Stimulated activated CD8-positive, alpha-beta memory T cell treated with anti-CD3 and anti-CD28 coated beads, Interleukin-7, amount 100 ng/mL, for 1 hour (primary cell): ENCODE data around the gene NDUFC1.
"Not testable (repeated sequence)": the region's sequence is repeated elsewhere in the genome, so short reads cannot be mapped to it uniquely, and the experiment has no call there.

Experiments
- DNase-seq, 2 donors: peaks; one replicate each; pipeline ENCODE4 v3.0.0-alpha.2; 2020; ENCODE audit warnings: low read depth in 2 of 2

Gene NDUFC1

DNA sequence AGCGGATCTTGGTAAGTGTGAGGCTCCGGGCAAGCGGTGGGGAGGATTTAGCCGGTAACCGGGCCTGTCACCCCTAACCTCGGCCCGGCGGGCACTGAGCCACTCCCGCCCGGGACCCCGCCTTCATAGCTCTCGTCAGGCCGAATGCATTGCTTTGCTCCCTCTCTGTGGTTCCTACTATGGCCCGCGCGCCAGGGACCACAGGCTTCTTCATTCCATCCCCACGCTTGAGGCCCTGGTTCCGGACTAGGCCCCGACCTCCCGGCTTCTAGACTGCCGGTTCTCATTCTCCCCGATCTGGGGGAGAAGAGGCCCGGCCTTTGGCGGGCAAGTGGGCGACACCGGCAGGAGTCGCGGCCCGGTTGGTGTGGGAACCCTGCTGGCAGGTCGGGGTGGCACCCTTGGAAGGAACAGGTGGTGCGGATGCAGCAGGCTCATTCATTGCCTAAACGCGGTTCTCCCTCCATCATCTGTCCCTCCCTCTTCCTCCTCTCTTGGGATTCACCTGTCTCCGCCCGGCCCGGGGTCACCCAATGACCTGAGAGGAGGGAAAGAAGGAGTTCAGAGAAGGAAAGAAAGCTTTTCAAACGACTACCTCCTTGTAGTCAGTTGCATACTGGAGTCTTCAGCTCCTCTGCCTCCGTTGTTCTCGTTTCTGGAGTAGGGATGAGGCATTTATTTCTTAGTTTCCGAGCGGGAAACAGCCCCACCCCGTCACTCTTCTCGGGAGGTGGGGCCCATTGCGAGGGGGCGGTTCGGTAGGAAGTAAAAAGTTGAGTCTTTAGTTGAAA is at the start of gene NDUFC1:
TSS of gene NDUFC1 (minus strand) at position 657 of the 791 bp plus-strand sequence. CDS start 6,679 bp downstream, outside the sequence.
- peak; percentile 22 to 33 for DNase-seq

DNA sequence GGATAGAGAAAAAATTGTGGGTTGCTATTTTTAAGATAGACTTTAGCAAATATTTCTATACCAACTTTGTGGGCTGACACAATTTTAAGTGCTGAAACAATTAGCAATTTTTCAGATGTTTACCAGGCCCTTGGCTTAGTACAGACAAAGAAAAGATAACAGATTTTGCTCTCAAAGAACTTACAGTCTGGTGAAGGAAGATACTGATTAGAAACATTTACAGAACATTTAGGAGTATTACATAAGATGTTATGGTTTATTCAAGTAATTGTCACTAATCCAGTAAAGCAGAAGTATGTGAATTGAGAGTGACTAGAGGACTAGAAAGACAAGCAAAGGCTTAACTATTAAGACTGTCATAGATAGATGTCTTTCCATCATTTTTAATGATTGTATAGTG is 35.3 kb upstream of the NDUFC1 start:
- DNase-seq: no peak

DNA sequence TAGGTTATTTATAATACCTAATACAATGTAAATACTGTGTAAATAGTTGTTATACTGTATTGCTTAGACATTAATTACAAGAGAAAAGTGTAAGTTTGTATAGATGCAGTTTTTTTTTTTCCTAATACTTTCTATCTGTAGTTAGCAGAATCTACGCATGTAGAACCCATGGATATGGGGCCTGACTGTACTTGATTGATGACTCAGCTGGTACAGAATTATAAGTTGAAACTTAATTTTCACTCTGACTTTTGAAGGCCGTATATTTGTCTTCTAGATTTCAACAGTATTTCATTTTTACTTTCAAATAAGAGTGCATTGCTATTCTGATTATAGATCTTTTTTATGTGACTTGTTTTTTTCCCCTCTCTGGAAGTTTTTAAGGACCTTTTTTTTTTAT is 30.8 kb upstream of the NDUFC1 start:
- DNase-seq: no peak

DNA sequence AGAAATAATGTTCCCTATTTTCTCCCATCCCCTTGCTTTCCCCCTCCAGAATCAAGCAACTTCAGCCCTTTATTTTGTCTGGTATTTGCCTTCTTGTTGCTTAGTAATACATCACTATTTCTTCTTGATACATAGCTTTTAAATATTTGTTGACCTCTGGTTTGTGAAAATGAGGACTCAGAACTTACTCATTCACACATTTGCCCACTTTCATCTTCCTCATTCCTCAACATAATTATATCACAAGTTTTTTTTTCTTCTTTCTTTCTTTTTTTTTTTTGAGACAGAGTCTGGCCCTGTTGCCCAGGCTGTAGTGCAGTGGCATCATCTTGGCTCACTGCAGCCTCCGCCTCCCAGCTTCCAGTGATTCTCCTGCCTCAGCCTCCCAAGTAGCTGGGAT is 28.9 kb upstream of the NDUFC1 start:
- no peak for DNase-seq

DNA sequence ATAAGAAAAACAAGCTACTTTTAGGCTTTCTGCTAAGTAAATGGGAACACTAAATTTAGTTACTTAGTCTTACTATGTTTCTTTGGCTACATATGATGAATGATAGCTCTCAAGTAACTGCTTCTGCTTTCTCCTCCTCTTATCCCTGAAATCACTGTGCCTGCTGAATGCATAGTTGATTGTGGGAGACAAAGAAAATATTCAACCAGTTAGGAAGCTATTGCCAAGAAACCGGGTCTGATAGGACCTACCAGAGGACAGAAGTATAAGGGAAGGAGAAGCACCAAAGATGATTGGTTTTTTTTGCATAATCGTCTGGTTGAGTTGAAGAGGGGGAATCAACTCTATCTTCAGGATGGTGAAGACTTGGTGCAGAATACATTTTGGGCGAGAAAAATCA is 28.0 kb upstream of the NDUFC1 start:
- no peak for DNase-seq

DNA sequence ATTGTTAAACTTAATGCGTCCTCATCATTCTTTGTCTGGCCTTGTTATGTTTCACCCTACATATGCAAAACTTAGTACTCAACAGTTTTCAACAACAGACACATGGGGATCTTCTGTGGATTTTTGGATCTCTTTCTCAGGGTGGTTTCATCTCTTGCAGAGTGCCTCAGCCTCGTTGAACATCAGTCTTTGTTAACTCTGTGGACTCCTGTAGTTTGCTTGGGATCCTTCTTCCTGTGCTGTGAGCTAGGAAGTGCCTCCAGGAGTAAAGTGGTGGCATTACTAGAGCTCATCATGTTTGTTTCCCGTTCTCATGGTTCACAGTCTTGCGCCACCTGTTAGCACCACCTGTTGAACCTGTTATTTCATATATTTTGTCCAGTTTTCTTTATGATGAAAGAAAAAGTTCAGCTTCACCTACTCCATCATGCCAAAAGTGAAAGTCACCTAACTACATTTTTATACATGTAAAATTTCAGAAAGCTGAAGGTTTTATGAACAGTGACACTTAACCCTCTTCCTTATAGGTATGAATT is 27.5 kb upstream of the NDUFC1 start:
- no peak for DNase-seq

DNA sequence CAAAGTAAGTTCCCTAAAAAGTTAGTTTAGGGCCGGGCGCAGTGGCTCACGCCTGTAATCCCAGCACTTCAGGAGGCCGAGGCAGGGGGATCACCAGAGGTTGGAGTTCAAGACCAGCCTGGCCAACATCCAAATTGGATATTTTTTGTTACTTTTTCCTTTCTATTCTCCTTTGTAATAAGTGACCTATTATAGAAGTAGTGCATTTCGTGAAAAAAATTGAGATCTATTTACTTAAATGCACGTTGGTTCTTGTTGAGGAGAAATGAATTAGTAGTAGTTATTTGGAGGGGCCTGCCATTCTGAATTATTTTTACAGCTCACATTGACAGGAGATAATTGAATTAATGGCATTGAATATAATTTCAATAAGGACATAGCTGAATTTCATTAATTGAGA is 22.3 kb upstream of the NDUFC1 start:
- DNase-seq: no peak

DNA sequence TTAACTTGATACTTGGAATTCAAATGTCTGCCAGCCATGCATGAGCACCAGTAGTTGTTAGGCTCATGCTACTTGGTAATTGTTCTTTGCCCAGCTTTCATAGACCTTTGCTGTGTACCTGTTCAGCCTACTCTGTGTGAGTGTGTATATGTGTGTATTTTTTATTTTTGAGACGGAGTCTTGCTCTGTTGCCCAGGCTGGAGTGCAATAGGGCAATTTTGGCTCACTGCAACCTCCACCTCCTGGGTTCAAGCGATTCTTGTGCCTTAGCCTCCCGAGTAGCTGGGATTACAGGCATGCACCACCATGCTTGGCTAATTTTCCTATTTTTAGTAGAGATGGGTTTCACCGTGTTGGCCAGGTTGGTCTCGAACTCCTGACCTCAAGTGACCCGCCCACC is 20.3 kb upstream of the NDUFC1 start:
- DNase-seq: not testable (repeated sequence)

DNA sequence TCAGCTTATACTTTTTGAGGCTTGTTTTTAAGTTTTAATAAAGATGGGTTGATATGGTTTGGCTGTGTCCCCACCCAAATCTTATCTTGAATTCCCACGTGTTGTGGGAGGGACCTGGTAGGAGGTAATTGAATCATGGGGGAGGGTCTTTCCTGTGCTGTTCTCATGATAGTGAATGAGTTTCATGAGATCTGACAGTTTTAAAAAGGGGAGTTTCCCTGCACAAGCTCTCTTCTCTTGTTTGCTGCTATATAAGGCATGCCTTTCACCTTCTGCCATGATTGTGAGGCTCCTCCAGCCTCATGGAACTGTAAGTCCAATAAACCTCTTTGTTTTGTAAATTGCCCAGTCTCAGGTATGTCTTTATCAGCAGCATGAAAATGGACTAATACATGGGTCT is 19.8 kb upstream of the NDUFC1 start:
- DNase-seq: not testable (repeated sequence)

DNA sequence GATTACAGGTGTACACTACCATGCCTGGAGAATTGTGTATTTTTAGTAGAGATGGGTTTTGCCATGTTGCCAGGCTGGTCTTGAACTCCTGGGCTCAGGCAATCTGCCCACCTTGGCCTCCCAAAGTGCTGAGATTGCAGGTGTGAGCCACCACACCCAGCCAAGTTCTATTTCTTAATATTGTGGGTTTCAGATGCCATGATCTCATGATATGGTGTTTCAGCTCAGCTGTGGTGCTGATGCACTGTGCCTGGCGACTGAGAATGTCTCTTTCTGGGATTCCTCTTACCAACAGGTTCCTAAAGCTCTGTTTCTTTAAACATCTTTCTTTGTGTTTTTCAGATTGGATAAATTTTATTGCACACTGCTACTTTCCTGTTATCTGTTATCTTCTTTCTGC is 17.3 kb upstream of the NDUFC1 start:
- no peak for DNase-seq

DNA sequence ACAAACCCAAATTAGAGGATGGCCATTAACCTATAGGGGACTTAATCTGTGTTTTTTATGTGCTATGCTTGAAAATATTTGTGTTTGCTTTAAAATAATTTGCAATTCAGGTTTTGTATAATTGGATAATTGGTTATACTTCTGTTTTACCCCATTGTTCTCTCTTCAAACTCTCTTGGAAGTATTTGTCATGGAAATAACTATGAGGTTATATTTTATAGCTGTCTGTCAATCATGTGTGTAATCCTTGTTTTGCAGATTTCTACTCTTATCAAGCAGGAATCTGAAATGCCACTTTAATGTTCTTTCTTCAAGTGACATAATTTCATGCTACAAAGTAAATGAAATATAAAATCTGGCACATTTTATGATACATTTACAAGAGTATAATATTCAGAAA is 15.4 kb upstream of the NDUFC1 start:
- no peak for DNase-seq

DNA sequence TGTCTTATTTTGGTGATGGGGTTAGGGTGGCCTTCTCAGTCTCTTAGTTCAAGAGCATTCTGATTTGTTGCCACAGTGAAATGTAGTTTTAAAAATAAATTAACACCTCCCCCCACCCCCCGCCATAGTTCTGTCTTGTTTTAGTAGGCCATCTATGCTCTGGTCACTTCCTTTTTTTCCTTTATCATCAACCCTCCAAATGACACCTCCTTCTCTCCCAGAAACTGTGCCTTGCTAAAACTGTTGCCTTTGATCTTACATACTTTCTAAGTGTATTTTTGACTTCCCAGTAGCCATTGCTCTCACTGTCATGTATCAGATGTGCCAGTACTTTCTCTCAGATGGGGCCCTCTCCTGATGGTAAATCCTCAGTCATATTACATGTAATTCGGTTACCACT is 14.5 kb upstream of the NDUFC1 start:
- DNase-seq: no peak

DNA sequence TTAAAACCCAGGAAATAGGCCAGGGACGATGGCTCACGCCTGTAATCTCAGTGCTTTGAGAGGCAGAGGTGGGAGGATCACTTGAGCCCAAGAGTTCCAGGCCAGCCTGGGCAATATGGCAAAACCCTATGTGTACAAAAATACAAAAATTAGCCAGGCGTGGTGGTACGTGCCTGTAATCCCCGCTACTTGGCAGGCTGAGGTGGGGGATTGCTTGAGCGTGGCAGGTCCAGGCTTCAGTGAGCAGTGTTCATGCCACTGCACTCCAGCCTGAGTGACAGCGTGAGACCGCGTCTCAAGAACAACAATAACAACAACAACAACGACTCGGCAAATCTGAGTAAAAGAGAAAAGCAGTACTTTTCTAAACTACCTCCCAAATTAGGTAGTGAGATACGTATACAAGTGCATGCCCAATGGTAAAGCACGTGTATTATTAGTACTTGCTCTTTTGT is 13.0 kb upstream of the NDUFC1 start:
- DNase-seq: no peak

DNA sequence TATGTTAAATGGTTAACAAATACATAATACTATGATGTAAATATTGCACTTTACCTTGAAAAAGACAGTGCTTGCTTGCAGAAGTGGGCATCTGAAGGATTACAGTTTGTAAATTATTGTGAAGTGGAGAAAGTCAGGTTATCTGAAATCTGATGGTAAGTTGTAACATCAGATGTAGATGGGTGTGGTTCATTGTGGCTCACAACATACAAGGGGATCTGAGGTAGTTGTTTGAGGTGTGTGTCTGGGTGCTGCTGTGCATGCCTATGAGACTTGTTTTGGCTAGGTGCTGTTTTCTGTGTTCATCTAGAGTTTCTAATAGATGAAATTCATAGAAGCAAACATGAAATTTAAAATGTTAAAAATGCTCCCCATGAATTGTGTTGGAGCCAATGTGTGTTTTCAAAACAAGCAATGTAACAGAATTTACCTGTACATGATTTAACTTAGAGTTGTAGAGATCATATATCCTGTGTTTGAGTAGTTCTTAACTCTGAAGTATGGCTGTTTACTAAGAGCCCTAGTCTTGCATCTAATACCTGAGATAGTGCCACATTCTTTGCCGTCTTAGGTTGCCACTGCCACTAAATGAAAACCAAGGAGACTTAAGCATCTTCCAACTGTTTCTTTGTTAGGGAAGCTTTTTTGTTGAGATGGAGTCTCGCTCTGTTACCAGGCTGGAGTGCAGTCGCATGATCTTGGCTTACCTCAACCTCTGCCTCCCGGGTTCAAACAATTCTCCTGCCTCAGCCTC is 11.9 kb upstream of the NDUFC1 start:
- no peak for DNase-seq

DNA sequence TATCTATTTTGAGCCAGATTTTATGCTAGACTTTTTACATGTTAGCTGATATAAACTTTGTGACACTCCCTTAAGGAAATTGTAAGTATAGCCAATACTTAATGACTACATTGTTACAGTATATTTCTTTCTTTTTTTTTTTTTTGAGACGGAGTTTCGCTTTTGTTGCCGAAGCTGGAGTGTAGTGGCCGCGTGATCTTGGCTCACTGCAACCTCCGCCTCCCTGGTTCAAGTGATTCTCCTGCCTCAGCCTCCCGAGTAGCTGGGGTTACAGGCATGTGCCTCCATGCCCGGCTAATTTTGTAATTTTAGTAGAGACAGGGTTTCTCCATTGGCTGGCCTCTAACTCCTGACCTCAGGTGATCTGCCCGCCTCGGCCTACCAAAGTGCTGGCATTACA is 11.1 kb upstream of the NDUFC1 start:
- not testable (repeated sequence) for DNase-seq

DNA sequence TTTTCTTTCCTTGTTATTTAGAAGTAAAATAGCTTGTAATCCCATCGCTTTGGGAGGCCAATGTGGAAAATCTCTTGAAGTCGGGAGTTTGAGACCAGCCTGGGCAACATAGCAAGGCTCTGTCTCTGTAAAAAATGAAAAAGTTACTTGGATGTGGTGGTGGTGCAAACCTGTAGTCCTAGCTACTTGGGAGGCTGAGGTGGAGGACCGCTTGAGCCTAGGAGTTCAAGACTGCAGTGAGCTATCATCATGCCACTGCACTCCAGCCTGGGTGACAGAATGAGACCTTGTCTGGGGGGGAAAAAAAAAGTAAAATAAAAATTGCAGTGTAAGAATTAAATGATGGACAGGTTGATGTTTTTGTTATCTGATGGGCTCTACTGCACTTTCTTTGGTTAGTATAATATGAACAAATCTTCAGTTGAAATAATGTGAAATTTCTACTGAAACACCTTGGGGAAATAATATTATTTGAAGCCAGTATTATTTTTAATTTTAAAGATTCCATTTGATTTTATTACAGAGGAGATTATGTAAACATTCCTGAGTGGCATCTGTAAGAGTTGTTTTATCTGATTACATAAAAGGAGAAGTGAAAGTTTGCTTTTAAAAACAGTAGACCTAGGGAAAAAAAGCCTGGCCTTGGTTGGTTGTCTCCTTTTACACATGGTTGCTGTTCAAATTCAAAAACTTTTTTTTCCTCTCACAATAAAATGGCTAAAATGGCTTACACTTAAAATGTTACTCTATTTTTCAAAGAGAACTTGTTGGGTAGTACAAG is 10.5 kb upstream of the NDUFC1 start:
- no peak for DNase-seq

DNA sequence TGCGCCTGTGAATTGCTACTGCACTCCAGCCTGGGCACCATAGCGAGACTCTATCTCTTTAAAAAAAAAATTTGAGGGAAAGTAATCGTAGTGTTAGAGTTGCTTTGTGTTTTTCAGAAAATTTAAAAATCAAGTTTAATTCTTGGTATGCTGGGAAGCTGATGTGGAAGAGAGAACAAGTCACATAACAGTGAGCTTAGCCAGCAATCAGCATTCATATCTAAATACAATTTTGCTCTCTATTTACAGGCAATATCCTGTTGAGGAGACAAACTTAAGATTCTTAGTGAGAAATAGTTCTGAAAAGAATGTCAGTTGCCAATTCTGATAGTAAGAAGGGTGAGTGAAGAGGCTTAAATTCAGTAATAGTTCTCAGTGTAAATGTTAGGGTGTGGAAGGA is 9.6 kb upstream of the NDUFC1 start:
- DNase-seq: no peak

DNA sequence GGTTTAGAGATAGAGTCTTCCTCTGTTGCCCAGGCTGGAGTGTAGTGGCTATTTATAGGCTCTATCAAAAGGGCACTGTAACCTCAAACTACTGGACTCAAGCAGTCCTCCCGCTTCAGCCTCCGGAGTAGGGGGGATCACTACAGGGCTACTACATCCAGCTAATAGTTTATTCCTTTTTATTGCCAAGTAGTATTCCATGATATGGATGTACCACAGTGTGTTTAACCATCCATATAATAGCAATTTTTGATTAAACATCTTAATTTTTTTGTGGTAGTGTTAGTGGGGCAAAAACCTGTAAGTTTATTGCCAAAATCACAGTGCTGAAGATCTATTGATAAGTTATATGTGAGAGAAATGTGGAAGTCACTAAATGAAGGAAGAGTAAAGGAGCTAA is 2.6 kb upstream of the NDUFC1 start:
- no peak for DNase-seq

DNA sequence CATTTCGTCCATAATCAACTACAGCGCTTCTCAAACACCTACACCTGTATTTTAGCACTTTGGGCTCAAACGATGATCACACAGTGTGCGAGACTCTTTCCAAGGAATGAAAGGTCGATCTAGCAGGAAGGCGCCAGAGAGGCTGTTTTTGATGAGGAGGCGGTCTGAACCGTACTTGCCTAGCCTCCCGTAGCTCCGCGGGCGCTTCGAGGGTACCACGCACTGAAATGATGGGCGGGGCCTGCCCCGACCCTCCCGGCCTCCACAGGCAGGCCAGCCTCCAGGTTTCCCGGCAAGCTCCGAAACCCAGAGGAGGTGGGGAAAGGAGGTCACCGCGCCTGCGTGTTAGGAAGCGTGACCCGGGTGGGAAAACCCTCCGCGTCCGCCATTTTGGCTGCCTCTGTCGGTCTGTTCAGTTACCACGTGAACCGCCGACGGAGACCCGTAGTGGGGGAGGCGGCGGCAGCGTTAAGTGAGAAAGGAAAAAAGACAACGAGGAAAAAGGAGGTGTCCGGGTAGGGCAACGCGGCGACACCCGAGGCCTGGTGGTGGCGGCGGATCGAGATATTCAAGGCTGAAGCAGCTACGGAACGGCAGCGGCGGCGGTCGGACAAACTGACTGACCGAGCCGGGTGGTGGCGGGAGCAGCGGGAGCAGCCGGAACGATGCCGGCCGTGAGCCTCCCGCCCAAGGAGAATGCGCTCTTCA is 1.0 kb downstream of the NDUFC1 start, which contains the start of gene NAA15:
TSS of gene NAA15 (plus strand) at position 393 of the 708 bp plus-strand sequence. CDS start at position 666, 273 bp downstream.
- DNase-seq: peak; percentile 92 to 95

DNA sequence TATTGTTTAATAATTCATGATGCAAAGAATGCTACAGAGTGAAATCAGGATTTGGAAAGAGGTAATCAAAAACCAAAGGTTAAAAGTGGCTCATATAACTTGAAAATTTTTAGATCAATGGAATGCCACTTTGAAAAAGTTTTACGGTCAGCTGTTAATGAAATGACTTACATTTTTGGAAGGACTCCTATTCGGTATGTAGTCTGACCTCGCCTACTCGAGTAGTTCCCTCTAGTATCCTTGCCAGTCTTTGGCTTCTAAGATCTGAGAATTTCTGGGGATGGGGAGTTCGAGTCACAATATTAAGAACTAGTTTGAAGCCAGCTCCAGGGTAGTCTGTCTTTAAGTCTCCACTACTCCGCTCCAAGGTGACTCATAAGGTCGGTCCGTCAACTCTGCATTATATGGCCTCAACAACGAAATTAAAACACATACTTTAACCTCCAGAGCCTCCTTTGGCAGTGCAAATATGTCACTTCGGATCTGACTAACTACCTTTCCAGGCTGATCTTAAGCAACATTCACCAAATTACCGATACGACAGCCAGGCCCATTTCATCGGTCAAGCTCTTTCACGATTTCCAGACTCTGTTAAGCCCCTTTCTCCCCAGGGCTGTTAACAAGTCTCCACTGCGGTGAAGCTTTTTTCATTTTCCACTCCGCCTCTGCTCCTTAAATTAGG is 1.7 kb downstream of the NDUFC1 start:
- DNase-seq: no peak

DNA sequence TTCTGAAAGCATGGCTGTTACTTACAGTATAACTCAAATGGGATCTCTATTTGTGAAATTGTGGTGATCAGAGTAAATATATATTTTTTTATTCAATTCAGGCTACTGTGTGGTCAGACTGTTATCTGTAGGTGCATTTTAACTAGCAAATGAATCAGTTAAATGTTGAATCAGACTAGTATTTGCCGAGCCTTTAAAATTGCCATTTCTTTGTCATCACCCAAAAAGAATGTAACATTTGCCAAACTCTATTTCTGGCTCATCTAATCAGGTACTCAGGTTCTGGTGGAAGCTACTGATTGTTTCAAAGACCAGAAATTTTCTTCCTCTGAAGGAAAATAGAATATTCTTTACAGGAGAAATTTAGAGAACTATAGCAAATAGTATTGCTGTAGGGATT is 2.7 kb downstream of the NDUFC1 start:
- DNase-seq: no peak
